Parathyroid adenoma (tissue), 2 donors: ENCODE results near the gene TMEM171.

Experiments used
- H2AFZ ChIP-seq: fragments of 300-600 bp; sonication (generic); one replicate; pipeline ENCODE4 v1.7.0; 2017; ENCODE audit warnings: antibody characterized with exemption, mild to moderate bottlenecking
- H3K27ac ChIP-seq: fragments of 300-600 bp; sonication (generic); one replicate; pipeline ENCODE4 v1.7.0; 2017
- H3K27me3 ChIP-seq: fragments of 300-600 bp; sonication (generic); one replicate; pipeline ENCODE4 v1.7.0; 2017; ENCODE audit warnings: low read length; ENCODE audit not compliant: control insufficient read depth, insufficient read depth
- H3K36me3 ChIP-seq: fragments of 300-600 bp; sonication (generic); one replicate; pipeline ENCODE4 v1.7.0; 2017; ENCODE audit warnings: low read length; ENCODE audit not compliant: control insufficient read depth, insufficient read depth
- H3K4me1 ChIP-seq: fragments of 300-600 bp; sonication (generic); one replicate; pipeline ENCODE4 v1.7.0; 2017; ENCODE audit warnings: control low read depth
- H3K4me2 ChIP-seq: fragments of 300-600 bp; sonication (generic); one replicate; pipeline ENCODE4 v1.7.0; 2017; ENCODE audit warnings: low read length
- H3K4me3 ChIP-seq: fragments of 300-600 bp; sonication (generic); one replicate; pipeline ENCODE4 v1.7.0; 2017; ENCODE audit warnings: low read depth, low read length
- H3K79me2 ChIP-seq: fragments of 300-600 bp; sonication (generic); one replicate; pipeline ENCODE4 v1.7.0; 2017; ENCODE audit warnings: control low read depth
- H3K9ac ChIP-seq: fragments of 300-600 bp; sonication (generic); one replicate; pipeline ENCODE4 v1.7.0; 2017; ENCODE audit warnings: mild to moderate bottlenecking
- H3K9me3 ChIP-seq: fragments of 300-600 bp; sonication (generic); one replicate; pipeline ENCODE4 v1.7.0; 2017; ENCODE audit warnings: low read length; ENCODE audit not compliant: control insufficient read depth
- TF ChIP-seq, protein P1 (sequence below): fragments of 300-600 bp; sonication (generic); IDR thresholded peaks from one replicate; pipeline ENCODE4 v1.7.0; 2017; ENCODE audit warnings: antibody characterized with exemption, mild to moderate bottlenecking
- donor health status: primary hyperparathyroidism.

Gene TMEM171

DNA sequence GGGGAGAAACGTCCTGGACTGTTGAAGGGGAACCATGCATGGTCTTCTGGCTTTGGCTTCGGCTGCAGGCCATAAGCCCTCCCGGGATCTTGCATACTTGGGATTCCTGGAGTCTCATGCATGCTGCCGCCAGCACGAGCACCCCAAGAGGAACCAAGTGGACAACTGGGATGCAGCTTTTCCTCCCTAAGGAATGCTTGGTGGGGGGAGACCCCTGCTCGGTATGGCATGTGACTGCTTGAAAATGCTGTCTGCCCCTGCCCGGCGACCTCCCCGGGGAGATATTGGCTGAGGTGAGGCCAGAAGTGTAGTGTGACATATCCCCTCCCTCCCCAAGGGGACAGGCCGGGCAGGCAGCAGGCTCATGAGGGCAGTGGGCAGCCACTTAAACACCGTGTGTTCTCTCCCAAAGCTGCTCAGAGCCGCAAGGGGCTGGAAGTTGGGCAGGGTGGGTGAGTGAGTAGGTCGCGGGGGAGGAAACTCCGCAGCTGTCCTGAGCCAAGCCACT lies 15.7 kb downstream of the TMEM171 start:
- Histone ChIP-seq H3K4me2 (no peak overlapping the region), H3K27me3 (no peaks in the 10 kb centered on the region), H3K79me2 (no peaks in the 10 kb centered on the region), H3K4me1 (no peaks in the 10 kb centered on the region), H3K36me3 (no peaks in the 10 kb centered on the region), H3K9ac (no peak overlapping the region), H3K9me3 (no peaks in the 10 kb centered on the region), H3K4me3 (no peak overlapping the region), H2AFZ (no peak overlapping the region), H3K27ac (no peak overlapping the region)
- TF ChIP-seq, protein P1, sequence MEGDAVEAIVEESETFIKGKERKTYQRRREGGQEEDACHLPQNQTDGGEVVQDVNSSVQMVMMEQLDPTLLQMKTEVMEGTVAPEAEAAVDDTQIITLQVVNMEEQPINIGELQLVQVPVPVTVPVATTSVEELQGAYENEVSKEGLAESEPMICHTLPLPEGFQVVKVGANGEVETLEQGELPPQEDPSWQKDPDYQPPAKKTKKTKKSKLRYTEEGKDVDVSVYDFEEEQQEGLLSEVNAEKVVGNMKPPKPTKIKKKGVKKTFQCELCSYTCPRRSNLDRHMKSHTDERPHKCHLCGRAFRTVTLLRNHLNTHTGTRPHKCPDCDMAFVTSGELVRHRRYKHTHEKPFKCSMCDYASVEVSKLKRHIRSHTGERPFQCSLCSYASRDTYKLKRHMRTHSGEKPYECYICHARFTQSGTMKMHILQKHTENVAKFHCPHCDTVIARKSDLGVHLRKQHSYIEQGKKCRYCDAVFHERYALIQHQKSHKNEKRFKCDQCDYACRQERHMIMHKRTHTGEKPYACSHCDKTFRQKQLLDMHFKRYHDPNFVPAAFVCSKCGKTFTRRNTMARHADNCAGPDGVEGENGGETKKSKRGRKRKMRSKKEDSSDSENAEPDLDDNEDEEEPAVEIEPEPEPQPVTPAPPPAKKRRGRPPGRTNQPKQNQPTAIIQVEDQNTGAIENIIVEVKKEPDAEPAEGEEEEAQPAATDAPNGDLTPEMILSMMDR, result no peak

DNA sequence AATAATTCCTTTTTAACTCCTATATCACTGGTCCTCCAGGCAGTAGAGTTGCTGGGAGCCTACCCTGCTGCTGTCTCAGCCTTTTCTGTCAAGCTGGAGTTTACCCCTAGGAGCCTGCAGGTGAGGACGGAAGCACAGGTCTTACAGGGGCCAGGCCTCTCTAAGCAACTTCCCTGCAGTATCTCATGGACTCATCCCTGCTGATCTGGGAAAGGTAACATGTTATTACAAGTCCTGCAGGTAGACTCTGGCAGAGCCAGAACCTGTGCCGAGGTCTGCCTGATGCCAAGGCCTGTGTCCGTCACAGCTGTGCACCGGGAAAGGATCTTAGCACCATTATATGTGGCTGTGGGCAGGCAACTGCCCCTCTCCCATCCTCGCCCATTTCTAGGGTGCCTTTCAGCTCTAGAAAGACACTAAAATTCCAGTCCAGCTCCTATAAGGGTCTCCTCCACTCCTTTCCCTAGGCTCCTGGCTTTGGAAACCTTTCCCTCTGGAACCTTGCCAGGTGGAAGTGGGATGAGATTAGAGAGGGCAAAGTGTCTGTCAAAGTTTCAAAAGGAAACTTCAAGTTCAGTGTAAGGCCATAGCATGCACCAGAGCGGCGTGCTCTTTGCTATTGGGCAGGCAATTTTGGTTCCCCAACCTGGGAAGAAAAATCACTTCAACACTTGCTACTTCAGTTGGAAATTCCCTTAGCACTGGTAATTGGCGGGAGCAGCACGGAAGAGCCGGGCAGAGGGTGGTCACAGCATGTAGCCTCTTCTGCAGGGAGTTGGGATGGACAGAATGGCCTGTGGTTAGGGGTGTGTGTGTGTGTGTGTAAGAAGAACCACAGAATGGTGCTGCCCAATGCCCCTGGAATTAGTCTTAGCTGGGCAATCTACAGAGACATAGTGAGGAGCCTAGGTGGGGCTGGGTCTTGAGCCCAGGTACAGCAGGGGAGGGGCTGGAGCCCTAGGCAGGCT lies 17.5 kb downstream of the TMEM171 start:
- H3K36me3 ChIP-seq, result no peaks in the 10 kb centered on the region
- H3K4me1 ChIP-seq, result no peaks in the 10 kb centered on the region
- no peaks in the 10 kb centered on the region for H3K9me3 ChIP-seq
- no peak overlapping the region for H3K9ac ChIP-seq
- TF ChIP-seq, protein P1, result no peak
- no peaks in the 10 kb centered on the region for H3K79me2 ChIP-seq
- H3K27ac ChIP-seq, result no peak overlapping the region
- no peaks in the 10 kb centered on the region for H3K27me3 ChIP-seq
- H3K4me3 ChIP-seq, result no peak overlapping the region
- H2AFZ ChIP-seq, result no peak overlapping the region
- no peak overlapping the region for H3K4me2 ChIP-seq

DNA sequence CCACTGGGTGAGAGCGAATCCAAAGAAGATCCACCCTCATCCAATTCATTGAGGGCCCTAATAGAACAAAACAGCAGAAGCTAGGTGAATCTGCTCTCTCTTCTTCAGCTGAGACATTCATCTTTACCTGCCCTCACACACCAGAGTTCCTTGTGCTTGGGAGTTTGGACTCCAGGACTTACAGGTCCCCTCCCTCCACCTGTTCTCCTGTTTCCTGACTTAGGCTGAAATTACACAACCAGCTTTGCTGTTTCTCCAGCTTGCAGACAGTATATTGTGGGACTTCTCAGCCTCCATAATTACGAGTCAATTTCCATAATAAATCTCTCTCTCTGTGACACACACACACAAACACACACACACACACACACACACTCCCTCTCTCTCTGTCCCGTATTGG lies 19.1 kb downstream of the TMEM171 start:
- Histone ChIP-seq H2AFZ (no peak overlapping the region), H3K4me3 (no peak overlapping the region), H3K36me3 (no peaks in the 10 kb centered on the region), H3K79me2 (no peaks in the 10 kb centered on the region), H3K9me3 (no peaks in the 10 kb centered on the region), H3K27me3 (no peaks in the 10 kb centered on the region), H3K27ac (no peak overlapping the region), H3K9ac (no peak overlapping the region), H3K4me2 (no peak overlapping the region), H3K4me1 (no peaks in the 10 kb centered on the region)
- TF ChIP-seq, protein P1, result no peak

DNA sequence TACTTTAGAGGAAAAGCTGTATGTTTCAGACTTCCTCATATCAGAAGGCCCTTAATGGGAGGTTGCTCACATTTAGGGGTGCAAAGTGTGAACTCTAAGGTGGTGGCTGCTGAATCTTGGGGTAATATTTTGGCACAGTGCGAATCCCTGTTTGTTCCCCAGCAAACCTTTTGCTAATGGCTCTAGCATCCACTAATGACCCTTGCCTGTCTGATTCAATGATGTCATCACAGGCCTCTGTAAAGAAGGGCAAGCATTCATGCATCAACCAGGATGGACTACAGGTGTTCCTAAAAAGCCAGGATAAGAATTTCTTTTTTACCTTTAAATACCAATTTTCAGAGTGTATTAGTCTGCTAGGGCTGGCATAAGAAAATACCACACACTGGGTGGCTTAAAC lies 20.4 kb downstream of the TMEM171 start:
- TF ChIP-seq, protein P1, result no peak
- Histone ChIP-seq H3K4me2 (no peak overlapping the region), H3K27ac (no peak overlapping the region), H3K27me3 (no peaks in the 10 kb centered on the region), H3K9ac (no peak overlapping the region), H3K79me2 (no peaks in the 10 kb centered on the region), H2AFZ (no peak overlapping the region), H3K9me3 (no peaks in the 10 kb centered on the region), H3K4me1 (no peaks in the 10 kb centered on the region), H3K4me3 (no peak overlapping the region), H3K36me3 (no peaks in the 10 kb centered on the region)
